Measurements from ENCODE around the gene OSBPL8.

OSBPL8 gene

DNA sequence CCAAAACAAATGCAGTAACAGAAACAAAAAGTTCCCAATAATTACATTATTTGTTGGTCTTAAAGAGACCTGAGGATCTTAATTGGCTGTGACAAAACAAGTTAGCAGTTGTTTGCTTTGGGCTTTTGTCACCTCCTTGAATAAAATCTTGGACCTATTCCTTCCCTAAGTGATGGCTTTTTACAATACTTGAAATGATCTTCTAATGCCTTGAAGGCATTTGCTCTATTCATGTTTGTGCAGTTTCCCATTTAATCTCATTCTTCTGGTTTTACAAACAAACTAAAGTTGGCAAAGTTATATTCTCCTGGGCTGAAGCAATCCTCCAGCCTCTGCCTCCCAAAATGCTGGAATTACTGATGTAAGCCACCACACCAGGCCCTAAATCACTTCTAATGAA, 98.8 kb downstream of the OSBPL8 start:
- no peak for DNase-seq

DNA sequence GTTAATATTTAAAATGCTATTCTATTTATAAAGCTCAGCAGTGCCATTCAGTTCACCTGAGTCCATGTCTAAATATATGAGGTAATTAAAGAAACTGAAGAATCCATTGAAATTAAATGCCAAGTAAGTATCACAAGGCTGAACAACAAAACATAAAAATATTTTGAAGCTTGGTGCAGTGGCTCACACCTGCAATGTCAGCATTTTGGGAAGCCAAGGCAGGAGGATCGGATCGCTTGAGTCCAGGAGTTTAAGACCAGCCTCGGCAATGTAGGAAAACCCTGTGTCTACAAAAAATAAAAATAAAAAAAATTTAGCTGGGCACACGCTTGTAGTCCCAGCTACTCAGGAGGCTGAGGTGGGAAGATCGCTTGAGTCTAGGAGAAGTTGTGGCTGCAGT, 101.8 kb downstream of the OSBPL8 start:
- DNase-seq: no peak

DNA sequence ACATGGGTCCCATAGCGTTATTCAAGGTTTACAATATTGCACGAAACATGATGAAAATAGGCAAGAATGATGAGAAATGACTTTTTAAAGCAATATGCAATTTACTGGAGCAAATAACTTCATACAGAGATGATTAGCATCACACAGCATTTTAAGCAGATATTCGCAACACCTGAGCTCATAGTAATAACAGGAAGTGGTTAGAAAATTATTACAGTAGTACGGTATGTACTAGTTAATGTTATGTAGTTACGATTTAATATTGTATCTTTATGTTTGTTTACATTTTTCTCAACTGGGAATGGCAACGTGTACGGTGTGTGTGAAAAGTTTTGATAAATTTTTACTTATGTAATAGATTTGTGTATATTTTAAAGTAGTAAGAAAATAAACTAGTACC, 102.6 kb downstream of the OSBPL8 start:
- DNase-seq: no peak

DNA sequence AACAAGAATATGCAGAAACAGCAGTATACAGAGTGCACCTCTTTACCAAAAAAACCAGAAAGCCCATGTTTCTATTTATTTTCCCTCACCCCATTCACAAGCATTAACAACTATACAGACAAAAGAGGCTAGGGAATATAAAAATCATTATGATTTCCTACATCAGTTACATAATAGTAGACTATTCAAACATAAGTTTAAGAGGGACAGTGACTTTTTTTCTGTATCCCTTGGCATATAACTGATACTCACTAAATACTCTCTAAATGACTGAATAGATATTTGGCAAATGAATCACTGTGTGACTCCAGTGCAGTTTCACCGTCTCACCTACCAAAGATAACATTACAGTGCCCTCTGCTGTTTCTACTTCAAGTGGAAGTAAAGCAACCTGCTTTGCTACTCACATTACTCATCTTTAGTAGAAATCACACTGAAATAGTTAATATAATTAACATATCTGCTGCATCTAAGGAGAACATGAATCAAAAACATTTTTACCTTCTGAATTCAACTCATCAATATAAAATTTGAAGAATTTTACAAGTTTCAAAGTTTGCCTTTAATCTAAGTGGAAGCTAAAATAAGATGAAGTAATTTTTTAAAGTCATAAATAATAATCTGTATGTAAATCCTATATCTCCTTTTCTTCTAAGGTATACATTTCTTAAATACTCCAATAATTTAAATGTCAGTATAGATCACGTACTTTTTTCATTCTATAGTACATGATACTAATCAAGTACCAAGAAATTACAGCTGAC, 103.8 kb downstream of the OSBPL8 start:
- DNase-seq: no peak

DNA sequence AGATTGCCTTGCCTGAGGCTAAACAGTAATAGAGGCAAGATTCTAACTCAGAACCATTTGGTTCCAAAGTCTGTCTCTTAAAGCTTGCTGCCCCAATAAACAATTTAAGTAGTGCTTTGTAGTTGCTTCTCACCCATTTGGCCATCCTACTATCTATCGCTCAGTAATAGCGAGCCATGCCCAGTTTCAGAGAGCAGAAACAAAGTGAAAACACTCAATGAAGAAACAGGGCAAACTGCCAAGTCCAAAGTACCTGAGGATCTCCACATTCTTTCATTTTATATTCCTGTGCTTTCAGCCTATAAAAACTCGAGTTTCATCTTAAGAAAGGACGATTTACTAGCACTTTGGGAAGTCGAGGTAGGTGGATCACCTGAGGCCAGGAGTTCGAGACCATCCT, 108.0 kb downstream of the OSBPL8 start:
- DNase-seq: no peak

DNA sequence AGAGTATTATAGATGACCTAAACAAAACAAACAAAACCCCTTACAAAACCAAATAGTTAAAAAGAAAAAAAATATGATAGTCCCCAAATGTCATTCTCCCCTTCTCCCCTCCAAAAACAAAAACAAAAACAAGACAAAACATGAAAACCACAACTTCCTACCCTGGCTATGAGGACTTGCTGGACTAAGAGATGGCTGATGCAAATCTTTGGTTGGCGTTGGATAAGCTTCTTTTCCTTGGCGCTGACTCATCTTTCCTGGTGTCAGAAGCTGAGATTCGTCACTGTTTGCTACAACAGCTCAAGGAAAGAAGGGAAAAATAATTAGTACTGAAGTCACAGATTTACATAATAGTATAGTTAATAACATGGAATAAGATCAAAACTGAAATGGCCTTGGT, 108.9 kb downstream of the OSBPL8 start:
- DNase-seq: no peak

DNA sequence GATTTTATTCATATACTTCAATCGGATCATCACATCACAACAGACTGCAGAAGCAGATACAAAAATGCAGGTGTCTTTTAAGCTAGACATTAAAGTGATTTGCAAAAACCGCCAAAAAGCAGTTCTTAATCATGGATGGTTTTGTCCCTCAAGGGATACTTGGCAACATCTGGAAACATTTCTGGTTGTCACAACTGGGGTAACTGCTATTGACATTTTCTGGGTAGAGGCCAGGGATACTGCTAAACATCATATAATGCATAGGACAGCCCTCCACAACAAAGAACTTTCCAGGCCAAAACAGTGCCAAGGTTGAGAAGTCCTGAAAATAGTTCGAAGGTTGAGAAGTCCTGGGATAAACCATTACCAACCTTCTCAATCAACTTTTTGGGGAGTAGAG, 109.6 kb downstream of the OSBPL8 start:
- DNase-seq: no peak

DNA sequence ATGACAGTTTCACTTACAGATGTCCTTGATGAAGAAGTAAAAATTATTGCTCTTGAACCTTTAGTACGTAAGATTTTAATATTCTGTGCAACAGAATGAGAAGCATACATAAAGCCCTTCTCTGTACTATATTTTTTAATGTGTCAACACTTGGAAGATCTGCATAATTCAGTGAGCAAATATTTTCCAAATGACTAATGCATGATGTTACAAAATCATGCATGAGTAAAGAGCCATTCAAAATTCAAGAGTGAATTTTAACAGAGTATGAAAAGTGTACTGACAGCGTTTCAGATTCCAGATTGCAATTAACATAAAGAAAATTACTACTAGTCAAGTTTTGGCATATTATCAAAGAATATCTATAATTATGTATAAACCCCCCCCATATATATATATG, 110.0 kb downstream of the OSBPL8 start:
- no peak for DNase-seq

DNA sequence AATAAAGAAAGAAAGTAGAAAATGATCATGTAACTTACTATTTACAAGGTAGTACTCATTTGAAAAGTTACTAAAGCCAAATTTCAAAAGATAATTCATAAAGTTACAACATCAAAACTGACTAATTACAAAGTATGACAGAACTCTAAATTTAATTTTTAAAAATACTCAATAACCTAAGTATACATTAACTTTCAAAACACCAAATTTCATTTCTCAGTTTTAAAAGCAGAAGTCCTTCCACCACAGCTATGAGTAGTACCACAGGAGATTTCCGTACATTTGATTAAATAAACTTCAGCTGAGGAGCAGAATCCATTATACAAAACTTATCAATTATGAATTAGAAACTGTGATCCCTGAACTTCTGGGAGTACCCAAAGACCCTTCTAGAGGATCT, 110.6 kb downstream of the OSBPL8 start:
- no peak for DNase-seq

DNA sequence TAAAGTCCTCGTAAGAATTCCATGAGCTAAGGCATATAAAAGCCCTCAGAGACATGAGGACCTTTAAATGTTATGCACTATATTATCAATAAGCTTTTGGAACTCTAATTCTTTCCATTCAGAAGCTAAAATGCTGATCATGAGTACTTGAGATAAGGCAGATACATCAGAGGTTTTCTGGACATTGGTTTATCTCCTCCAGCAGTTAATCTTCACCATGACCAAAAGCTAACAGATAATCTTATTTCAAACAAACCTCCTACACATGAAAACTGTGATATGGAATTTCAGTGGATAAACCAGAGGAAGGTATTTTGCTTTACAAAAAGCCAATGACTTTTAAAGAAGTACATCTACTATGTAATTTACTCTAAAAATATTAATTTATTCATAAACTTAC, 113.5 kb downstream of the OSBPL8 start:
- no peak for DNase-seq

DNA sequence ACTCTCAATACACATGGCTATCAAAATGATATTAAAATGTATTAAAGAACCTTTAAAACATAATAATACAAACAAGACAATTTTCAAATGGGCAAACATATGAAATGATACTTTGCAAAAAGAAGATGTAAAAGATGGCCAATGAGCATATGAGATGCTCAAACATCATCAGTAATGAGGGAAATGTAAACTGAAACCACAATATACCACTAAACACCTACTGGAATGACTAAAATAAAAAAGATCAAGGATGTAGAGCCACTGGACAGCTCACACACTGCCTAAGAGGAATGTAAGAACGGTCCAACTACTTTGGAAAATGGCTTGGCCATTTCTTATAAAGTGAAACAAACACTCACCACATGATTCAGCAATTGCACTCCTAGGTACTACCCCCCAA, 114.1 kb downstream of the OSBPL8 start:
- DNase-seq: no peak

DNA sequence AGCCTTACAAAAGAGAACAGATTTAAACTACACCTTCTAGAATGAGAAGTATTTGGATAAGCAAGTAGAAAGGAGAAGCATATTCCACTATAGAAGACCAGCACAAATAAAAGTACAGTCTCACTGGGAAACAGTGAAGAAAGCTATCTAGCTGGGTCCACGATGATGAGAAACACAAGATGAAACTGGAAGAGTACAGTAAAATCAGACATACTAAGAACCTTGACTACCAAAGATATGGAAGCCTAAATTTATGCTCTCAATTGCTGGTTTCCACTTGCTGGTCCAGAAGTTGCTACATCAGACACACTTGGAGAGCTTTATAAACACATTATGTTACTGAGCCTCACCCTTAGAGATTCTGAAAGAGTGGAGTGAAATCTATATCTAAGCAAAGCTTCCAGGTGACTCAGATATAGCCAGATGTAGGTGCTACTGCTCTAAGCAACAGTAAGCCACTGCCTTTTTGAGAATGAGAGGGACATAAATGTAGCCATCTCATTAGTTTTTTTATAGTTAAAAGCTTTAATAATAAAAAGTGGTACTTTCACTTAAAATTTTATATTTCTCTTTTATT, 115.1 kb downstream of the OSBPL8 start:
- no peak for DNase-seq

DNA sequence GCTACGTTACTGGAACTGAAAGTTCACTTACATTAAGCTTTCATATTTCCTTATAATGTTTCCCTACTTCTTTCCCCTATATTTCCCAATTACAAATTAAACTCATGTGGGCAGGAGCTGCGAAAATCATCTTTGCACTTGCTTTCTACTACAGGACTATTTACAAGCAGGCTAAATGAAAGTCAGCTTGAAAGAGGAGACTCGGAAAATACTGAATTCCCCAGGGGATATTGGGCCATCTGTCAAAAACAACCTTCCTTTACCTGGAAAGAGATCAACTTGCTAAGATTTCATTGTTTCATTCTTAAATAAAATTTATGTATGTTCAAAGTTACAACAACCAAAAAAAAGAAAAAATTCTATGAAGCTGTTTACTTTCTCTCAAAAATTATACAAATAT, 118.6 kb downstream of the OSBPL8 start:
- no peak for DNase-seq

DNA sequence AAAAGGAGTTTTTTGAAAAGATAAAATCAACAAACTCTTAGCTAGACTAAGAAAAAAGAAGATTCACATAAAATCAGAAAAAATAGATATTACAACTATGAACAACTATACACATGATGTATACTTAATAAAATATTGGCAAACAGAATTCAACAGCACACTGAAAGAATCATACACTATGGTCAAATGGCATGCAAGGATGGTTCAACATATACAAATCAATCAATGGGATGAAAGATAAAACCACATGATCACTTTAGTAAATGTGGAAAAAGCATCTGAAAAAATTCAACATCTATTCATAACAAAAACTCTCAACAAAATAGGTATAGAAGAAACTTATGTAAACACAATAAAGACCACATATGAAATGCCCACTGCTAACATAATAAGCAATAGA, 126.8 kb downstream of the OSBPL8 start:
- no peak for DNase-seq

DNA sequence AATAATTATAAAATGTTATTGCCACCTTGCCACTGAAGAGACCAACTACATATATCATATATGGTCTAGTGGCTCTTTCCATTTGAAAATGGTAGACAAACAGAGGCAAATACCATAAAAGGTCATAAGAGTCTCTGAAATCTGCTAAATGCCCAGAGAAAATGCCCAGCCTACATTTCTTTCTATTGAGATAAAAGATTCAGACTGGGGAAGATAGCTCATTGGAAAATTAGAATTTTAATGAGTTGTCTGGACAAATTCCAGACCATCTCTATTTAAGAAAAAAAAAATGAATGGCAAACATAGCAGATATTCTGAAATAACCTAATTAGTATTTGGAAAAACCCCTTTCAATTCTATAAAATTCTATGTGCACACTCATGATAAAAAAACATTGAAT, 131.5 kb downstream of the OSBPL8 start:
- no peak for DNase-seq

DNA sequence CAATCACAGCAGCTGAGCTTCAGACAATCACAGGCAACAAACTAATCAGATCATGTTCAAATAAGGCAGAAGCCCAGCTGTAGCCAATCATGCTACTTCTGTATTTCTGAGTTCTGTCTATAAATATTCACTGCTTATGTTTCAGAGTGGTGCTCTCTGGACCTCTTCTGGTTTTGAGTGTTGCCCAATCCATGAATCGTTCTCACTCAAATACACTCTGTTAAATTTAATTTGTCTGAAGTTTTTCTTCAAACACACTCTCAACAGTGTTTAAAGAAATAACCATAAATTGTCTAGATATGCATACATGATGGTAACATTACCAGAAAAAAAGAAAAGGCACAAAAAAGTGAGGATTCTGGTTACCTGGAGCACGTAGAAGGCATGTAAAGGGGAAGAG, 133.4 kb downstream of the OSBPL8 start:
- no peak for DNase-seq

DNA sequence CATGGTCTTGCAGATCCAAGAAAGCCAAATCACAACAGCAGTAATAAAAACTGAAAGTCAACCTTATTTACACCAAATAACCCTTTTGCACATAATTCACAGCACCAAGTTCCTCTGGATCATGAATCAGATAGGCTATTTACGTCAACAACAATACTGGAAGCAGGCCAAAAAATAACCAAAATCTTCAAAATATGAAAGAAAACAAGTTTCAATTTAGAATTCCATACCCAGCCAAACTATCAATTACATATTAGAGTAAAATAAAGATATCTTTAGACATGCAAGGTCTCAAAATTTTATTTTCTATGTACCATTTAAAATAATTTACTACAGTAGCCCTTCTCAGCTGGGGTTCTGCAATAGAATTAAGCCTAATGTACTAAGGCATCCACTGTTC, 134.6 kb downstream of the OSBPL8 start:
- DNase-seq: no peak

DNA sequence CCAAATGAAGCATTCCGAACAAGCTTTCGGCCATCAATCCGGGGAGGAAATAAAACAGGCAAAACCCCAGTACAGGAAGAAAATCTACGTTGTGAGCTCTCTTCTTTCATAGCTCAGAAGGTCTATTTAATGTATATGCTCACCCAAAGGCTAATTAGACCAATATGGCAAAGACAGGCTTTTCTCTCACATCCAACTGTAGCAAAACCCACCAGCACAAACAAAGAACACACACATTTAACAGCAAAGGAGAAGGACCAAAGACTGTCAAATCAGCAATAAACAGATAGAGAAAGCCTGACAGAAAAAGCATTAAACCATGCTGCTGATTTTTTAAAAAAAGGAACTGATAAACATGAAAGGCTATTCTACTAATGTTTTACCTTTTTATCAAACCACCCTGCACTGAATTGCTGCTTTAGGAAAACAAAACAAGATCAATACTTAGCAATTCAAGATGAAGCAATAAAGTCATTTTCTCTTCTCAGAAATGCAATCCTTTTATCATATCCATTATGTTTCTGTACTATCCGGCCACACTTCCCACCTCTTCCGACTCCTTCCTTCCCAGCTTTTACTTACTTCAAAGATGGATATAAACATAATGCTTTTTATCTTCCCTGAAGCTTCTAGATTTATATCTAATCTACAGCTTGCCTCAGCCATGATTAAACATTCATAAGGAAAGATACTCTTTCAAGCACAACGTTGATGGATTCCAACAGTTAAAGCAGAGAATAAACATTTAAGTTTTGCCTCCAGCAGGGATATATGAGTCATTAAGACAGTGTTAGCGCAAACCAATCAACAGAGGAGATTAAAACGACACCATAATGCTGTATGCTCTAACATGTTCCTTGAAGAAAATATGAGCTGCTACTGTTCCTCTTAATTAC, 136.8 kb downstream of the OSBPL8 start:
- no peak for DNase-seq

DNA sequence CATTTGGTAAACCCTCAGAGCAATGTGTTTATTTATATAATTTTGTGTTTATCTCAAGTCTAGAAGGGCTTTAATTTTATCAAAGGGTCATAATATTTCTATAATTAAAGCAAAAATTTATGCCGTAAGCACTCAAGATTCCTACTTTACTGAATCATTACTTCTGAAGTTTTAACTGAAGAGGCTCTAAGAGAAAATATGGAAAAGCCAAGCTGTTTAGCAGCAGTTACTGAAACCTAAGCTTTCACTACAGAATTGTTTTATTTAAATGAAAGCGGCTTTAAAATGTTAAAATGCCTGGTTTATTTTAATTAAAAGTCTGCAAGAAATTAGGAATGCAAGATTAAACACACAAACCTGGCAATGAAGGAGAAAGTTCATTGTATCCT, 137.4 kb downstream of the OSBPL8 start:
- no peak for DNase-seq

DNA sequence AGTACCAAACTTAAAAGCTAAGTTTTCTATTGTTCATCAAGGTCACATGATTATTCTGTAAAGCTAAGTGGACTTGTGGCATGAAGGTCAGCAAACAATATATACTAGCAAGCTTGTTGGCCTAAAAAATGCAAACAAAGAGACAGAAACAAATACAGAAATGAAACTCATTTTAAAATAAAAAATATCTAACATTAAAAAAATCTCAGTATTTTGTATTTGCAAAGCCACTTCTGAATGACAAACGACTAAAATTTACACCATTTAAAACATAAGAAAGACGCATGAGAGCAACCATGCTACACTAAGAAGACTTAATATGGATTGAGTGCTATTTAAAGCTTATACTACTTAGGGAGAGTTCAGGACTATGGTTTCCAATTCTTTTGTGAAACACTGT, 138.5 kb downstream of the OSBPL8 start:
- DNase-seq: no peak

DNA sequence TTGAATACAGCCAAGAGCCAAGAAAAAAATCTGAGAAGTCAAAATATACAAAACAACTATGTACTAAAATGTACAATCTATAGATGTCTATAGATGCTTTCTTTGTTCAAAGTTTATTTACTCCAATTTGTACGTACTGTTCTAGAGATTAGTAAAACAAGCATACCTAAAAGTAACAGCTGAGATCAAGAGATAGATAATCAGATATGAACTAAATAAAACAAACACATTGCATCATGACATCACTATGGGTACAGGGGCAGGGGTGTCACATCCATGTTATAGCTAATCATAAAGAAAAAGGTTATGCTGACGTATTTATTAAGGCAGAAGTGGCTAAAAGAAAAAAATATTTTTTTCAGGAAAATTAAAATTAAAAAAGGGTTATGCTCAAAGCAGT, 139.3 kb downstream of the OSBPL8 start:
- no peak for DNase-seq

DNA sequence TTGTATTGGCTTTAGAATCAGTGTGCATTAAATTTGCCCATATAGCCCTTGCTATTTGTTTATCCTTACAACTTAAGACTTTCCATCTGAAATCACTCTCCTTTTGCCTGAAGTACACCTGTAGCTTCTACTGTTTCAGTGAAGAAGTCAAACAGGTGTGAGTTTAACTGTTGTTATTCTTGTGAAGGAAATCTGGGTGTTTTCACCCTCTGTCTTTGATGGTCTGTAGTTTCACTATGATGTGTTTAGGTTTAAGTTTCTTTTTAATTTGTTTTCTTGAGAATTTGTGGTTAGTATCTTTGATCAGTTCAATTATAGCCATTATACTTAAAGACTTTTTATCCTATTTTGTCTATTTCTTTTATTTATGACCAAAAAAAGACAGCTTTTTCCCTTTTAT, 142.5 kb downstream of the OSBPL8 start:
- DNase-seq: no peak

DNA sequence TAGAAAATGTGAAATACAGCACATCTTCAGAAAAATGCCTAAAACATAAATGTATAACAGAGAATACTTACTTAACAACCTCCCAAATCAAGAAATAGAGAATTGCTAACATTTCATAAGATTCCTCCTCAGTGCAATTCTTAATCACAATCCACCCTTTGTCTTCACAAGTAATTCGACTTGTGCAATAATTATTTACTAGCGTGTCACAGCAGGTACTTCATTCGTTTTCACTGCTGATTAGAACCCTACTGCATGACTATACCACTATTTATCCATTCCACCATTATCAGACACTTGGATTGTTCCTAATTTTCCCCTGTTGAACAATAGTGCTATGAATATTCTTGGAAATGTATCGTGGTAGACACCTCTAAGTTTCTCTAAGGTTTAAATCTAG, 146.4 kb downstream of the OSBPL8 start:
- no peak for DNase-seq

DNA sequence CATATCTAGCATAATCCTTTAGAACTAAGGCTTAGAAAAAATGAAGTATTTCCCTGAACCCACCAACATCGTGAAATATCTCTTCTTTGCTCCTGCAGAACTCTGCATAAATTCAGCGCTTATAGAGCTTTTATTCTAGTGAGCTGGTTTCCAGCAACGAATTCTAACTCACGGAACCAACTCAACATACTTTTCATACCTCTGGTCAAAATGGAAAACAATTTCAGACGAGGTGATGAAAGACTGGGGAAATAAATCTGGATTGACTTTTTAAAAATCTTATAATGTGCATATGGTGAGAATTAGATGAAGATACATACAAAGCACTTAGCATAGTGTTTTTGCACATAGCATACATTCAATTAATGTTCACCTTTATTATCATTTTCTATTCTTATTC, 148.8 kb downstream of the OSBPL8 start:
- no peak for DNase-seq
